CD4-positive, alpha-beta memory T cell (primary cell): ENCODE data around the gene DGKB. TPM values are rescaled to one million over a fixed set of nuclear protein-coding genes. Genes with fewer than 3 reads are reported as not detected.

Experiments used
- CTCF ChIA-PET: fragments of 350-600 bp; sonication (Branson Sonifier 250); formaldehyde crosslinking; loops from one replicate; lab custom pipeline; 2021; ENCODE audit warnings: inconsistent platforms; ENCODE audit not compliant: partially characterized antibody; lab: Charles Lee
- POLR2A ChIA-PET: fragments of 350-600 bp; sonication (Branson Sonifier 250); formaldehyde crosslinking; loops from one replicate; lab custom pipeline; 2021; ENCODE audit not compliant: partially characterized antibody; lab: Charles Lee
- DNase-seq, 5 donors: peaks; one replicate each; pipeline versions ENCODE4 v3.0.0 to v3.0.0-alpha.2; 2020 to 2022; ENCODE audit warnings: mixed read lengths in 1 of 5
- H3K27ac ChIP-seq: one replicate; pipeline ENCODE4 v1.7.0; 2013; ENCODE audit warnings: low read depth, low read length
- H3K27me3 ChIP-seq: 2 replicates; pipeline ENCODE4 v1.7.0; 2013; ENCODE audit warnings: mild to moderate bottlenecking, low read length, moderate library complexity; ENCODE audit not compliant: insufficient read depth
- H3K36me3 ChIP-seq: 2 replicates; pipeline ENCODE4 v1.7.0; 2013; ENCODE audit warnings: mild to moderate bottlenecking, low read length, moderate library complexity; ENCODE audit not compliant: insufficient read depth
- H3K4me1 ChIP-seq: 2 replicates; pipeline ENCODE4 v1.7.0; 2013; ENCODE audit warnings: mild to moderate bottlenecking, low read length, moderate library complexity; ENCODE audit not compliant: insufficient read depth
- H3K4me3 ChIP-seq, 2 donors: one replicate each; pipeline ENCODE4 v1.7.0; 2013; ENCODE audit warnings: low read length in 2 of 2, mild to moderate bottlenecking in 1 of 2
- H3K9me3 ChIP-seq, 2 donors: one replicate each; pipeline ENCODE4 v1.7.0; 2013; ENCODE audit warnings: low read length in 2 of 2, control low read depth in 1 of 2; ENCODE audit not compliant: control insufficient read depth in 1 of 2
- H3K27ac Mint-ChIP-seq, 7 donors: one replicate each; pipeline ENCODE4 v1.8.0; 2020 to 2021; ENCODE audit warnings: mixed read lengths in 7 of 7, mild to moderate bottlenecking in 6 of 7, inconsistent platforms in 3 of 7, moderate library complexity in 3 of 7
- H3K27me3 Mint-ChIP-seq, 2 donors: one replicate each; pipeline ENCODE4 v1.8.0; 2020 to 2021; ENCODE audit warnings: mixed read lengths in 2 of 2
- H3K36me3 Mint-ChIP-seq, 2 donors: one replicate each; pipeline ENCODE4 v1.8.0; 2020 to 2021; ENCODE audit warnings: mixed read lengths in 2 of 2, inconsistent platforms in 1 of 2, mild to moderate bottlenecking in 1 of 2
- H3K4me1 Mint-ChIP-seq, 4 donors: one replicate each; pipeline ENCODE4 v1.8.0; 2020 to 2021; ENCODE audit warnings: mixed read lengths in 4 of 4, mild to moderate bottlenecking in 1 of 4
- H3K4me3 Mint-ChIP-seq, 8 donors: one replicate each; pipeline ENCODE4 v1.8.0; 2020 to 2021; ENCODE audit warnings: mixed read lengths in 8 of 8, mild to moderate bottlenecking in 7 of 8, moderate library complexity in 6 of 8, inconsistent platforms in 3 of 8
- H3K9me3 Mint-ChIP-seq, 8 donors: one replicate each; pipeline ENCODE4 v1.8.0; 2020 to 2021; ENCODE audit warnings: mixed read lengths in 8 of 8, mild to moderate bottlenecking in 5 of 8, inconsistent platforms in 3 of 8, moderate library complexity in 1 of 8
- intact Hi-C: fragments of 100-400 bp; cut with micrococcal nuclease; formaldehyde crosslinking; loops from one replicate; pipeline ENCODE4 v1.15.1; 2023
- polyA plus RNA-seq, 2 donors: library from polyadenylated mRNA; unstranded; fragments of 300-500 nt; fragmentation: Illumina TruSeq; gene quantifications; one replicate each; pipeline ENCODE4 v1.2.3, GENCODE V29; 2021
- total RNA-seq, 2 experiments: library from RNA; stranded (reverse); gene quantifications; one replicate each; pipeline ENCODE4 v1.2.3, GENCODE V29; 2021

The DGKB gene
- total and polyA plus RNA-seq, 4 experiments from 2014 or later, result not detected

DNA sequence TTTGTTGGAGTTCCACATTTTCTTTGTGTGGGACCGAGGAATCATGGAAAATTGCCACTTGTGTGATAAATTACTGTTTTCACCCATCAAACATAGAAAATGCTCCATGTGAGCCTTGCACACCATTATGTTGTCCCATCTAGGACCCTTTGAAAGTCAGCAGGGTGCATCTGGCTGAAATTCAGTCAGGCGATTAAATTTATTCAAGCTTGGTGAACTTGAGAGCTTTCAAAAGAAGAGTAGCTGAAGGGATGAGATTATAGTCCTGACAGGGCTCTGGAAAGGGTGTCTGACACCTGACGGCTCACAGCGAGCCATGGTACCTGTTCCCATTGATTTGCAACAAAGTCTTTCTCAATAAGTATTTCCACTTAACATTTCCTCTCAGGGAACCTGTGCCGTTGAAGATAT is 513.4 kb downstream of the DGKB start:
- Mint-ChIP-seq H3K4me1 (no peaks in the 10 kb centered on the region), H3K27me3 (peaks cover 0 to 2% of the 10 kb centered on the region in 2 donors), H3K4me3 (no peak overlapping the region), H3K36me3 (no peaks in the 10 kb centered on the region), H3K9me3 (no peaks in the 10 kb centered on the region), H3K27ac (no peak overlapping the region)
- H3K4me1 ChIP-seq, result no peaks in the 10 kb centered on the region
- H3K27me3 ChIP-seq, result no peaks in the 10 kb centered on the region
- no peak overlapping the region for H3K4me3 ChIP-seq
- DNase-seq, result no peak
- H3K27ac ChIP-seq, result no peak overlapping the region
- H3K36me3 ChIP-seq, result no peaks in the 10 kb centered on the region
- intact Hi-C loops, result no loop called here
- no peaks in the 10 kb centered on the region for H3K9me3 ChIP-seq
- CTCF ChIA-PET, result interaction anchor here (1.2 kb wide), 1 partner anchor 12 kb away, joined by 3 read pairs; no protein-coding TSS in a partner anchor
- POLR2A ChIA-PET, result no interaction called here

DNA sequence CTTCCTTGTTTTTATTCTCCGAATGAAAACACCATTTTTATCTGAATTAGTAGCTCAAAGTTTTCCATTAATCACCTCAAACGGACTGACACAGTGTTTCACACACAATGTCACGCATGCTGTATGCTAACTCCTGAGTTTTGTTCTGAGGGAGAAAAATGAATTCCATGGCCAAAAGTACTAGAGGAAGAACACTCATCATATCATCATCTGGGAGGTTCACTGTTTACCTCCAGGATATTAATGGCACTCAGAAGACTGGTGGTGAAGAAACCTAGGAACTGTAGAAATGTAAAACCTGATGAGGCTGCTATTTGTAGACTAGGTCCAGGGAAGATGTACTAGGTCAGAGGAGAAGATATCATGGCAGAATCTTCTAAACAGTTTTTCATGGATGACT is 517.5 kb downstream of the DGKB start:
- no peak for DNase-seq
- Histone ChIP-seq H3K36me3 (no peaks in the 10 kb centered on the region), H3K27me3 (no peaks in the 10 kb centered on the region), H3K27ac (no peak overlapping the region), H3K4me1 (no peaks in the 10 kb centered on the region), H3K9me3 (no peaks in the 10 kb centered on the region), H3K4me3 (no peak overlapping the region)
- Mint-ChIP-seq H3K4me1 (peaks cover 0 to 3% (median 0%) of the 10 kb centered on the region in 4 donors), H3K4me3 (no peak overlapping the region), H3K27ac (no peak overlapping the region), H3K27me3 (peaks cover 0 to 2% of the 10 kb centered on the region in 2 donors), H3K36me3 (no peaks in the 10 kb centered on the region), H3K9me3 (peaks cover 0 to 4% (median 0%) of the 10 kb centered on the region in 8 donors)
- ChIA-PET POLR2A (no interaction called here), CTCF (no interaction called here)
- intact Hi-C loops, result no loop called here

DNA sequence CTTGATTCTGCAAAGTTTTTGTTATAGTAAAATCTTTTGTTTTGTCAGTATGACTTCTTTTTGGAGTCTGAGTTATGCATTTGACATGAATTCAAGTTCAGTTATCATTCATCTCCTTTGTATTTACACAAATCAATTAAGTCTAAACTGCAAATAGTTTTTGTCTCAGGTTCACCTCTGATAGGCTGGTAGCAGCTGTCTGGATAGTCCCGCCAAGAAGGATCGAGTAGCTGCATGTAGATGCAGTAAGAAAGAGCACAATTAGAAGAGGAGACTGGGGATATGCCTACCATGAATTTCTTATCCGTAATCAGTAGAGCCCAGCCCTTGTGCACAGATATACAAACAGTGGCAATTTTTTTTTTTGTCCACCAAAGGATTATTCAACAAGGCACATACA is 520.6 kb downstream of the DGKB start:
- Histone ChIP-seq H3K9me3 (no peaks in the 10 kb centered on the region), H3K36me3 (no peaks in the 10 kb centered on the region), H3K4me1 (no peaks in the 10 kb centered on the region), H3K4me3 (no peak overlapping the region), H3K27me3 (no peaks in the 10 kb centered on the region), H3K27ac (no peak overlapping the region)
- DNase-seq, result no peak
- H3K36me3 Mint-ChIP-seq, result no peaks in the 10 kb centered on the region
- no peak overlapping the region for H3K27ac Mint-ChIP-seq
- intact Hi-C loops, result no loop called here
- H3K27me3 Mint-ChIP-seq, result peaks cover 0 to 2% of the 10 kb centered on the region in 2 donors
- H3K9me3 Mint-ChIP-seq, result peaks cover 0 to 4% (median 0%) of the 10 kb centered on the region in 8 donors
- CTCF ChIA-PET, result no interaction called here
- POLR2A ChIA-PET, result no interaction called here
- peaks cover 0 to 3% (median 0%) of the 10 kb centered on the region in 4 donors for H3K4me1 Mint-ChIP-seq
- no peak overlapping the region for H3K4me3 Mint-ChIP-seq

DNA sequence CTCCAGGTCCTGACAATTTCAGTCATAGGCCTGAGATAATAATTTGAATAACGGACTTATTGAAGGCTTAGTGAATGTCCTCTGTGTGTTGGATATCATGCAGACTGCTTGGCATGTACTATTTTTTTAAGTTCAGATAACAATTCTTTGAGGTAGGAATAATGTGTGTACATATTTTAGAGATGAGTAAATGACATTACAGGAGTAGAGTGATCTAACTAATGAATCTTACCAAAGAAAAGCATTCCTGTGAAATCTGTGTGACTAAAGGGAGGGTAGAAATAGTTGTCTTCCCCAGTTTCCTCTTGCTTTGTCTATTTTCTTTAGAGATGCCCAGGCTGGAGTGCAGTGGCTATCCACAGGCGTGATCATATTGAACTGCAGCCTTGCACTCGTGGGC is 521.2 kb downstream of the DGKB start:
- POLR2A ChIA-PET, result no interaction called here
- Histone ChIP-seq H3K27ac (no peak overlapping the region), H3K36me3 (no peaks in the 10 kb centered on the region), H3K4me3 (no peak overlapping the region), H3K27me3 (no peaks in the 10 kb centered on the region), H3K4me1 (no peaks in the 10 kb centered on the region), H3K9me3 (no peaks in the 10 kb centered on the region)
- H3K36me3 Mint-ChIP-seq, result no peaks in the 10 kb centered on the region
- peaks cover 0 to 3% (median 0%) of the 10 kb centered on the region in 4 donors for H3K4me1 Mint-ChIP-seq
- intact Hi-C loops, result no loop called here
- H3K4me3 Mint-ChIP-seq, result no peak overlapping the region
- CTCF ChIA-PET, result no interaction called here
- DNase-seq, result no peak
- peaks cover 0 to 4% (median 0%) of the 10 kb centered on the region in 8 donors for H3K9me3 Mint-ChIP-seq
- peaks cover 0 to under 1% of the 10 kb centered on the region in 2 donors for H3K27me3 Mint-ChIP-seq
- H3K27ac Mint-ChIP-seq, result no peak overlapping the region

DNA sequence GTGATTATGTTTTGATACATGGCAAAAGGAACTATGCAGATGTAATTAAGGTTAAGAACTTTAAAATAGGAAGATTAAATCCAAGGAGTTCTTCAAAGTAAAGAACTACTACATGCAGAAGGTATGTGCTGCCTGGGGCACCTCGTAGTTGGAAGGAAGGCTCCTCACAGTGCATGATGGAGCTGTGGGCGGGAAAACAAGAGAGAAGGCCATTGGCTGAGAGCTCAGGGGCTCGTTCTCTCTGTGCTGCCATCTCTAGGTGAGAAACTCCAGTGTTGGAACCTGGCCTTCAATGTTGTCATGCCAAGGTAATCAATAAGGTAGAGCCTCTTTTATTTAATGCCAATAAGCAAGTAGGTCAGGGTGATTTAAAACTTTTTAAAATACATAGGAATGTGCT is 521.7 kb downstream of the DGKB start:
- H3K9me3 ChIP-seq, result no peaks in the 10 kb centered on the region
- H3K4me3 Mint-ChIP-seq, result no peak overlapping the region
- H3K36me3 Mint-ChIP-seq, result no peaks in the 10 kb centered on the region
- H3K4me1 ChIP-seq, result no peaks in the 10 kb centered on the region
- no peaks in the 10 kb centered on the region for H3K27me3 ChIP-seq
- peaks cover 0 to 4% (median 0%) of the 10 kb centered on the region in 8 donors for H3K9me3 Mint-ChIP-seq
- POLR2A ChIA-PET, result no interaction called here
- H3K27ac Mint-ChIP-seq, result no peak overlapping the region
- H3K4me3 ChIP-seq, result no peak overlapping the region
- DNase-seq, result no peak
- no peak overlapping the region for H3K27ac ChIP-seq
- peaks cover 0 to 3% (median under 1%) of the 10 kb centered on the region in 4 donors for H3K4me1 Mint-ChIP-seq
- intact Hi-C loops, result no loop called here
- no peaks in the 10 kb centered on the region for H3K36me3 ChIP-seq
- no peaks in the 10 kb centered on the region for H3K27me3 Mint-ChIP-seq
- CTCF ChIA-PET, result no interaction called here

DNA sequence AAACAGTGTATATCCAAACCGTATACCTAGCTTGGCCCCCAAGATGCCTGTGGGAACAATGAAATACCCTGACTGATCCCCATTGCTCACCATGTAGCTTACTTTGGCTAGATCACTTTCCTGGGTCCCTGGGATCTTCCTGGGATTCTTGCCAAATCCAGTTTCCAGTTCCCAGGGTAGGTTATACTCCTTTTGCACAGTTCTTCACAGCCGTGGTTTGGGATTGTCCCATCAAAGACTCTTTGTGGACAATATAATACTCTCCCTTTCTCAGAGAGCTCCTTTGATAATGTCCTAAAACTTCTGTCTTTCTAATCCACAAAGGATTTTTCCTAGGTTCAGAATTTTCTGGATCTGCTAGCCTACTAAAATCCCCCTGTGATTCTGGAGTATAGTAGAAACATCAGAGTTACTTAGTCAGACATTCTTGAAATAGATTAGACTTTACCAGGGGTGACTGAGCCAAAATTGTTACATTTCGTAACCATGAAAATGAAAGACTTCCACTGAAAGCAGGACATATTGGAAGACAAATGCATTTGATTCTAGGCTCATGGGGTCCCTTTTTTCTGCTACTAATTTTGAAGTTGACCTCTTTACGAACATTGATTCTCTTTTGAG is 524.8 kb downstream of the DGKB start:
- H3K9me3 ChIP-seq, result no peaks in the 10 kb centered on the region
- intact Hi-C loops, result no loop called here
- no peak for DNase-seq
- no peaks in the 10 kb centered on the region for H3K36me3 ChIP-seq
- H3K27ac ChIP-seq, result no peak overlapping the region
- H3K27me3 ChIP-seq, result no peaks in the 10 kb centered on the region
- Mint-ChIP-seq H3K9me3 (peaks cover 0 to 4% (median 0%) of the 10 kb centered on the region in 8 donors), H3K4me3 (no peak overlapping the region), H3K36me3 (no peaks in the 10 kb centered on the region), H3K27me3 (no peaks in the 10 kb centered on the region), H3K27ac (no peak overlapping the region), H3K4me1 (peaks cover 5 to 14% (median 9%) of the 10 kb centered on the region in 4 donors)
- ChIA-PET POLR2A (interaction anchor here (0.5 kb wide), 1 partner anchor 9 kb away, joined by 3 read pairs; no protein-coding TSS in a partner anchor), CTCF (no interaction called here)
- no peak overlapping the region for H3K4me3 ChIP-seq
- H3K4me1 ChIP-seq, result no peaks in the 10 kb centered on the region

DNA sequence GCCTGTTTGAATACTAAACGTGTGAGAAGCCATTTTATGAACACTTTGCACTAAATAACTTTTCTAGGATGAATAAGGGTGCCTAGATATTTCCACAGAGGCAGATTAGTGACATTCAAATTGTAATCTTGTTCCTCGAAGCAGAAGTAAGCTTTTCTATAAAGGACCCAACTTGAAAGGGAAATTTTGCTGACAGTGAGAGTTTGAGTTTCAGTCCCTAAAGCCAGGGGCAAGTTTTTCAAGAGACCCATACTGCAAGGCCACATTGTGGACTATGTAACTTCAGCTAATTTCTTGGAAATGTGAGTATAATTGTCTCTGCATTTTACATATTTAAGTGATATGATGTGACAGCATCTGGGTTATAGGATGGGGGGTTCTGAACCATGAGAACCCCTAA is 525.8 kb downstream of the DGKB start:
- Mint-ChIP-seq H3K9me3 (peaks cover 0 to 4% (median 0%) of the 10 kb centered on the region in 8 donors), H3K4me3 (no peak overlapping the region), H3K36me3 (no peaks in the 10 kb centered on the region), H3K4me1 (peaks cover 5 to 14% (median 9%) of the 10 kb centered on the region in 4 donors), H3K27me3 (no peaks in the 10 kb centered on the region), H3K27ac (no peak overlapping the region)
- Histone ChIP-seq H3K27me3 (no peaks in the 10 kb centered on the region), H3K36me3 (no peaks in the 10 kb centered on the region), H3K27ac (no peak overlapping the region), H3K4me1 (no peaks in the 10 kb centered on the region), H3K9me3 (no peaks in the 10 kb centered on the region), H3K4me3 (no peak overlapping the region)
- DNase-seq, result no peak
- intact Hi-C loops, result no loop called here
- ChIA-PET POLR2A (no interaction called here), CTCF (no interaction called here)
